Vagina (tissue), 2 donors: ENCODE results near the gene AGMAT.

Experiments
- POLR2A ChIP-seq, 2 donors: fragments of 450-650 bp; IDR thresholded peaks; one replicate each; pipeline ENCODE4 v1.6.1; 2017; ENCODE audit warnings: antibody characterized with exemption in 2 of 2, mild to moderate bottlenecking in 2 of 2, moderate library complexity in 2 of 2
- POLR2AphosphoS5 ChIP-seq, 2 donors: sonication (generic); formaldehyde crosslinking; IDR thresholded peaks; one replicate each; pipeline ENCODE4 v1.9.0; 2017; ENCODE audit warnings: antibody characterized with exemption in 2 of 2, mild to moderate bottlenecking in 2 of 2, low read depth in 1 of 2; ENCODE audit not compliant: insufficient read depth in 1 of 2
- TF ChIP-seq, protein P1 (sequence below), 3 experiments: fragments of 450-650 bp in 2 of 3; fragments of 200-600 bp in 1 of 3; sonication (generic) in 1 of 3; IDR thresholded peaks; one replicate each; pipeline ENCODE4 v1.5.1; 2017 to 2019; ENCODE audit warnings: antibody characterized with exemption in 3 of 3, mild to moderate bottlenecking in 2 of 3, moderate library complexity in 2 of 3

DNA sequence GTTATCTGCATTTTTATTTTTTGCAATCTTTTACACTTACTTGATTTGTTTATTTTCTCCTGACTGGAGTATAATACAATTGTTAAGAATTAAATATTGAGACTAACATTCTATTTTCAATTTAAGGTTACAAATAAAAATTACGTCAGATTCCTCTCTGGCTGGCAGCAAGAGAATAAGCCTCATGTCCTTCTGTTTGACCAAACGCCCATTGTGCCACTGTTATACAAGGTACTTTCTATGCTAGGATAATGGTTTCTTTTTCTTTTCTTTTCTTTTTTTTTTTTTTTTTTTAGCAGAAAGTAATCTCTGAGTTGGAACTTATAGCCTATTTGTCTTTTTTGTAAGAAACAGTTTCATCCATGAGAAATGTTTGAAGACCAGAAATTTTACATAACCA is 38.2 kb downstream of the AGMAT start:
- TF ChIP-seq, protein P1, sequence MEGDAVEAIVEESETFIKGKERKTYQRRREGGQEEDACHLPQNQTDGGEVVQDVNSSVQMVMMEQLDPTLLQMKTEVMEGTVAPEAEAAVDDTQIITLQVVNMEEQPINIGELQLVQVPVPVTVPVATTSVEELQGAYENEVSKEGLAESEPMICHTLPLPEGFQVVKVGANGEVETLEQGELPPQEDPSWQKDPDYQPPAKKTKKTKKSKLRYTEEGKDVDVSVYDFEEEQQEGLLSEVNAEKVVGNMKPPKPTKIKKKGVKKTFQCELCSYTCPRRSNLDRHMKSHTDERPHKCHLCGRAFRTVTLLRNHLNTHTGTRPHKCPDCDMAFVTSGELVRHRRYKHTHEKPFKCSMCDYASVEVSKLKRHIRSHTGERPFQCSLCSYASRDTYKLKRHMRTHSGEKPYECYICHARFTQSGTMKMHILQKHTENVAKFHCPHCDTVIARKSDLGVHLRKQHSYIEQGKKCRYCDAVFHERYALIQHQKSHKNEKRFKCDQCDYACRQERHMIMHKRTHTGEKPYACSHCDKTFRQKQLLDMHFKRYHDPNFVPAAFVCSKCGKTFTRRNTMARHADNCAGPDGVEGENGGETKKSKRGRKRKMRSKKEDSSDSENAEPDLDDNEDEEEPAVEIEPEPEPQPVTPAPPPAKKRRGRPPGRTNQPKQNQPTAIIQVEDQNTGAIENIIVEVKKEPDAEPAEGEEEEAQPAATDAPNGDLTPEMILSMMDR (IDR thresholded peaks at IDR 0.05): no peak
- no peak for TF ChIP-seq POLR2AphosphoS5 (IDR thresholded peaks at IDR 0.05; ENCODE audit: insufficient read depth in 1 of 2, low read depth in 1 of 2)
- no peak for TF ChIP-seq POLR2A (IDR thresholded peaks at IDR 0.05)
